Esophagus muscularis mucosa (tissue), 4 donors: ENCODE results near the gene RFTN1.

Experiments used
- EP300 ChIP-seq: sonication (generic); formaldehyde crosslinking; IDR thresholded peaks from one replicate; pipeline ENCODE4 v1.6.1; 2017; ENCODE audit warnings: antibody characterized with exemption
- POLR2A ChIP-seq: fragments of 450-650 bp; IDR thresholded peaks from one replicate; pipeline ENCODE4 v1.6.1; 2017; ENCODE audit warnings: antibody characterized with exemption, moderate library complexity, mild to moderate bottlenecking, low read depth
- TF ChIP-seq, protein P1 (sequence below), 3 experiments: fragments of 200-600 bp in 2 of 3; fragments of 450-650 bp in 1 of 3; sonication (generic) in 2 of 3; IDR thresholded peaks; one replicate each; pipeline ENCODE4 v1.5.1; 2017 to 2019; ENCODE audit warnings: antibody characterized with exemption in 3 of 3, mild to moderate bottlenecking in 2 of 3, moderate library complexity in 1 of 3

DNA sequence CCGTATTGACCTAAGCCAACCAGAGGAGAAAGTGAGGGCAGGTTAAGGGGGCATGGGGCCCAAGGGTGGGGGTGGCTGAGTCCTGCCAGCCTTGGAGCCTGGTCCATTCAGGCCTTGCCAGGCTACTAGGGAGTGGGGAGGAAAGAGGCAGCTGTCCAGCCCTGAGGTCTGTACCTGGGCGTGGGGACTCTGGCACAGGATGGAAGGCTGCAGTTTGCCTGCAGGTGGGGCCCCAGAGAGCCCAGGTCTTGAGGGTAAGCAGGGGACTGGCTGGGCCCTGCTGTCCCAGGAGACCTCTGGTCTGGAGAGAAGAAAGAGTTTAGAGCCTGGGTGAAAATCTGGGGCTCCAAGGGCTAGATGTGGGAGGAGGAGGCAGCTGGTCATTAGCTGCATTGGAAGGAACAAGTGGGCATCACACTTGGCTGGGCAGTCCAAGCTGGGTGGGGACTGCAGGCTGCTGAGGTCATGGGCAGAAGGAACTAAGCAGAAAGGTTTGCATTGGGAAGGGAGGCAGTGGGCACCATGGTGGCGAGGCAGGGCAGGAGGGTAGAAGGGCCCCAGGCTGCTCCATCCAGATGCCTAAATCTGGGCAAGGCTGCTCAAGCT is 140.1 kb downstream of the RFTN1 start:
- TF ChIP-seq, protein P1, sequence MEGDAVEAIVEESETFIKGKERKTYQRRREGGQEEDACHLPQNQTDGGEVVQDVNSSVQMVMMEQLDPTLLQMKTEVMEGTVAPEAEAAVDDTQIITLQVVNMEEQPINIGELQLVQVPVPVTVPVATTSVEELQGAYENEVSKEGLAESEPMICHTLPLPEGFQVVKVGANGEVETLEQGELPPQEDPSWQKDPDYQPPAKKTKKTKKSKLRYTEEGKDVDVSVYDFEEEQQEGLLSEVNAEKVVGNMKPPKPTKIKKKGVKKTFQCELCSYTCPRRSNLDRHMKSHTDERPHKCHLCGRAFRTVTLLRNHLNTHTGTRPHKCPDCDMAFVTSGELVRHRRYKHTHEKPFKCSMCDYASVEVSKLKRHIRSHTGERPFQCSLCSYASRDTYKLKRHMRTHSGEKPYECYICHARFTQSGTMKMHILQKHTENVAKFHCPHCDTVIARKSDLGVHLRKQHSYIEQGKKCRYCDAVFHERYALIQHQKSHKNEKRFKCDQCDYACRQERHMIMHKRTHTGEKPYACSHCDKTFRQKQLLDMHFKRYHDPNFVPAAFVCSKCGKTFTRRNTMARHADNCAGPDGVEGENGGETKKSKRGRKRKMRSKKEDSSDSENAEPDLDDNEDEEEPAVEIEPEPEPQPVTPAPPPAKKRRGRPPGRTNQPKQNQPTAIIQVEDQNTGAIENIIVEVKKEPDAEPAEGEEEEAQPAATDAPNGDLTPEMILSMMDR (IDR thresholded peaks at IDR 0.05) = no peak
- TF ChIP-seq POLR2A (no peak), EP300 (no peak)
